Ascending aorta (tissue), 2 donors: ENCODE measurements around the gene MAPK1. TPM values are rescaled to one million over a fixed set of nuclear protein-coding genes. Genes with fewer than 3 reads are reported as not detected.
"Not testable (repeated sequence)": the region's sequence is repeated elsewhere in the genome, so short reads cannot be mapped to it uniquely, and the experiment has no call there.

Source experiments
- DNase-seq, 2 donors: peaks; one replicate each; pipeline ENCODE4 v3.0.0-alpha.2; 2019; ENCODE audit warnings: low spot score in 2 of 2
- H3K27ac ChIP-seq, 2 donors: fragments of 200-600 bp; sonication (generic); one replicate each; pipeline ENCODE4 v1.5.1; 2016 to 2017; ENCODE audit warnings: mild to moderate bottlenecking in 1 of 2
- H3K27me3 ChIP-seq: fragments of 200-600 bp; sonication (generic); one replicate; pipeline ENCODE4 v1.5.1; 2017
- H3K36me3 ChIP-seq, 2 donors: fragments of 200-600 bp; sonication (generic); one replicate each; pipeline ENCODE4 v1.5.1; 2016
- H3K4me1 ChIP-seq, 2 donors: fragments of 200-600 bp; sonication (generic); one replicate each; pipeline ENCODE4 v1.5.1; 2016 to 2017; ENCODE audit warnings: mild to moderate bottlenecking in 1 of 2
- H3K4me3 ChIP-seq, 2 donors: fragments of 200-600 bp; sonication (generic); one replicate each; pipeline ENCODE4 v1.5.1; 2016 to 2017; ENCODE audit warnings: mild to moderate bottlenecking in 1 of 2
- H3K9me3 ChIP-seq, 2 donors: fragments of 200-600 bp; sonication (generic); one replicate each; pipeline ENCODE4 v1.5.1; 2016
- CTCF ChIP-seq, 3 experiments: fragments of 200-600 bp in 2 of 3; fragments of 450-650 bp in 1 of 3; sonication (generic) in 2 of 3; IDR thresholded peaks; one replicate each; pipeline ENCODE4 v1.5.1; 2016 to 2019; ENCODE audit warnings: antibody characterized with exemption in 3 of 3, mild to moderate bottlenecking in 1 of 3, moderate library complexity in 1 of 3
- intact Hi-C: fragments of 100-400 bp; cut with DNase I; formaldehyde crosslinking; loops from one replicate; pipeline ENCODE4 v1.15.1; 2023
- total RNA-seq: library from RNA; depleted of rRNA; stranded (reverse); fragments of >200 nt; gene quantifications from one replicate; pipeline ENCODE4 v1.1.0, GENCODE V29; 2016

Gene MAPK1
- total RNA-seq, 1 donor from 2014 or later = 43.3 TPM

GRCh38 chr22:21898354-21898896 lies 31.0 kb upstream of the MAPK1 start:
- no peak for DNase-seq

GRCh38 chr22:21896951-21897513 lies 29.6 kb upstream of the MAPK1 start:
- no peak overlapping the region for H3K4me3 ChIP-seq
- intact Hi-C loops = no loop called here
- H3K9me3 ChIP-seq = no peaks in the 10 kb centered on the region
- H3K36me3 ChIP-seq = no peaks in the 10 kb centered on the region
- H3K4me1 ChIP-seq = no peaks in the 10 kb centered on the region
- no peak for DNase-seq
- H3K27ac ChIP-seq = no peak overlapping the region
- TF ChIP-seq CTCF (IDR thresholded peaks at IDR 0.05) = no peak
- H3K27me3 ChIP-seq = no peaks in the 10 kb centered on the region

More at GRCh38 chr22:21898354-21898896, 31.0 kb upstream of the MAPK1 start:
- H3K4me1 ChIP-seq = no peaks in the 10 kb centered on the region
- no peak overlapping the region for H3K27ac ChIP-seq
- intact Hi-C loops = no loop called here
- H3K9me3 ChIP-seq = no peaks in the 10 kb centered on the region
- no peaks in the 10 kb centered on the region for H3K27me3 ChIP-seq
- TF ChIP-seq CTCF (IDR thresholded peaks at IDR 0.05) = no peak
- no peak overlapping the region for H3K4me3 ChIP-seq
- H3K36me3 ChIP-seq = no peaks in the 10 kb centered on the region

GRCh38 chr22:21896275-21896674 lies 28.8 kb upstream of the MAPK1 start:
- H3K27me3 ChIP-seq, H3K4me3 ChIP-seq, H3K9me3 ChIP-seq, intact Hi-C loops, H3K4me1 ChIP-seq, H3K27ac ChIP-seq, DNase-seq, H3K36me3 ChIP-seq: not testable (repeated sequence)

GRCh38 chr22:21894799-21895198 lies 27.4 kb upstream of the MAPK1 start:
- TF ChIP-seq CTCF (IDR thresholded peaks at IDR 0.05) = no peak
- Histone ChIP-seq H3K36me3 (no peaks in the 10 kb centered on the region), H3K27me3 (no peaks in the 10 kb centered on the region), H3K4me3 (no peak overlapping the region), H3K4me1 (no peaks in the 10 kb centered on the region), H3K9me3 (no peaks in the 10 kb centered on the region), H3K27ac (no peak overlapping the region)
- no peak for DNase-seq
- intact Hi-C loops = no loop called here

- H3K27ac ChIP-seq = peak overlapping the region; percentile 10 to 23
- H3K4me1 ChIP-seq = no peaks in the 10 kb centered on the region
- no peak for TF ChIP-seq CTCF (IDR thresholded peaks at IDR 0.05)
- DNase-seq = no peak
- H3K9me3 ChIP-seq = no peaks in the 10 kb centered on the region
- intact Hi-C loops = no loop called here
- no peaks in the 10 kb centered on the region for H3K36me3 ChIP-seq
- no peak overlapping the region for H3K4me3 ChIP-seq
- H3K27me3 ChIP-seq = no peaks in the 10 kb centered on the region
Measured at GRCh38 chr22:21889251-21889990, 22.0 kb upstream of the MAPK1 start.

- no peak overlapping the region for H3K4me3 ChIP-seq
- H3K36me3 ChIP-seq = no peaks in the 10 kb centered on the region
- intact Hi-C loops = no loop called here
- no peak for DNase-seq
- H3K27ac ChIP-seq = no peak overlapping the region
- no peaks in the 10 kb centered on the region for H3K4me1 ChIP-seq
- H3K9me3 ChIP-seq = no peaks in the 10 kb centered on the region
- TF ChIP-seq CTCF (IDR thresholded peaks at IDR 0.05) = no peak
- H3K27me3 ChIP-seq = no peaks in the 10 kb centered on the region
Measured at GRCh38 chr22:21887841-21888240, 20.4 kb upstream of the MAPK1 start.

- intact Hi-C loops, H3K27me3 ChIP-seq, H3K36me3 ChIP-seq, DNase-seq, H3K27ac ChIP-seq, H3K4me3 ChIP-seq, H3K9me3 ChIP-seq, H3K4me1 ChIP-seq: not testable (repeated sequence)
Measured at GRCh38 chr22:21883930-21884329, 16.5 kb upstream of the MAPK1 start.

- intact Hi-C loops, H3K4me3 ChIP-seq, DNase-seq, H3K9me3 ChIP-seq, H3K27me3 ChIP-seq, H3K36me3 ChIP-seq, H3K4me1 ChIP-seq, H3K27ac ChIP-seq: not testable (repeated sequence)
Measured at GRCh38 chr22:21882754-21883333, 15.4 kb upstream of the MAPK1 start.
